BLaER1 treated with 17β-estradiol and CSF1 and Interleukin-3, amounts not matched to agents 10 nM and 100 nM (cell line): ENCODE measurements around the gene FGFBP2.
"Not testable (repeated sequence)": the region's sequence is repeated elsewhere in the genome, so short reads cannot be mapped to it uniquely, and the experiment has no call there.

ENCODE experiments used
- H3K27ac ChIP-seq, 11 experiments: shearing (Covaris generic); formaldehyde crosslinking; 2 replicates each; pipeline ENCODE4 v1.8.1; 2022
- H3K27me3 ChIP-seq, 11 experiments: shearing (Covaris generic); formaldehyde crosslinking; 2 replicates each; pipeline ENCODE4 v1.8.1; 2022
- H3K36me3 ChIP-seq, 11 experiments: shearing (Covaris generic); formaldehyde crosslinking; 2 replicates each; pipeline ENCODE4 v1.8.1; 2022
- H3K4me1 ChIP-seq, 10 experiments: shearing (Covaris generic); formaldehyde crosslinking; 2 replicates each; pipeline ENCODE4 v1.8.1; 2022
- H3K4me2 ChIP-seq, 11 experiments: shearing (Covaris generic); formaldehyde crosslinking; 2 replicates each; pipeline ENCODE4 v1.8.1; 2022
- H3K4me3 ChIP-seq, 10 experiments: shearing (Covaris generic); formaldehyde crosslinking; 2 replicates each; pipeline ENCODE4 v1.8.1; 2022
- H3K9ac ChIP-seq, 11 experiments: shearing (Covaris generic); formaldehyde crosslinking; 2 replicates each; pipeline ENCODE4 v1.8.1; 2022
- H3K9me3 ChIP-seq, 11 experiments: shearing (Covaris generic); formaldehyde crosslinking; replicated peaks in 1 of 11; 2 replicates each; pipeline ENCODE4 v1.8.1; 2022
- H4K20me1 ChIP-seq, 11 experiments: shearing (Covaris generic); formaldehyde crosslinking; 2 replicates each; pipeline ENCODE4 v1.8.1; 2022
- Cebpa-rat ChIP-seq, 11 experiments: shearing (Covaris generic); IDR thresholded peaks; 2 replicates each; pipeline ENCODE4 v1.8.1; 2022

The FGFBP2 gene

DNA sequence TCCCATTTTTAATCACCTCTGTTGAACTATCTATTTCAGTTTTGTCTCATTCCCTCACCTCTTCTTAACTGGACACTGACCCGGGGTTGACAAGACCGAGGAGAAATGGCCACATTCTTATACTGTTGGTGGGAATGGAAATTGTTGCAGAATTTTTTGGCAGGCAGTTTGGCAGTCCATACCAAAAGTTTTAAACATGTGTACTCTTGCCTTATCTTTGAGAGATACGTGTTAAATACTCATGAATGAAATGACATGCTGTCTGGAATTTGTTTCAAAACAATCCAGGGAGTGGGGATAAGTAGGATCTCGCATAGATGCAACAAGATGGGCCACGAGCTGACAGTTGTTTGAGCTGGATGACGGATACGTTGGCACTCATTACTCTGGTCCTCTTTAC lies 36.5 kb downstream of the FGFBP2 start:
- TF ChIP-seq Cebpa-rat (IDR thresholded peaks at IDR 0.05) = no peak
- no peak overlapping the region for H3K4me3 ChIP-seq
- H3K27ac ChIP-seq = no peak overlapping the region

DNA sequence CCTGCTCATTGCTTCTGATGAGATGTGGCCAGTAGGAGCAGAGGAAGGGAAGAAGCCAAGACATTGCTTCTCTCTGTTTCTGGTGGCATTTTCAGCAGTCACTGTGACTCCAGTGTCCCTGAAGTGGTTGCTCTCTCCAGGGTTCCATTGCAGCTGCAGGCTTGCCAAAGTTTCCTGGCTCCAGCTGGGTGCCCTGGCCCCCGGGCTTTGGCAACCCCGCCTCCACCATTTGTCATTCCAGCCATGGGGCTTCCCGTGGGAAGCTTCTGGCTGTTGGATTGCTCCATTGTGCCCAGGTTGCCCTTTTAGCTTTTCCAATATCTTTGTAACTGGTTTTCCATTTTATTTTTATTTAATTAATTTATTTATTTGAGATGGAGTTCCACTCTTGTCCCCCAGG lies 37.1 kb downstream of the FGFBP2 start:
- no peaks in the 10 kb centered on the region for H4K20me1 ChIP-seq
- H3K27ac ChIP-seq = no peak overlapping the region
- no peak overlapping the region for H3K9ac ChIP-seq
- no peaks in the 10 kb centered on the region for H3K36me3 ChIP-seq
- no peak overlapping the region for H3K4me3 ChIP-seq
- no peak overlapping the region for H3K4me2 ChIP-seq
- TF ChIP-seq Cebpa-rat (IDR thresholded peaks at IDR 0.05) = no peak
- H3K9me3 ChIP-seq = peaks cover 0 to 6% (median 0%) of the 10 kb centered on the region in 11 experiments; a peak in 1 of 22 replicates
- peaks cover 12 to 31% (median 25%) of the 10 kb centered on the region in 10 experiments for H3K4me1 ChIP-seq
- H3K27me3 ChIP-seq = no peaks in the 10 kb centered on the region

More for the DNA sequence above, 36.5 kb downstream of the FGFBP2 start:
- no peaks in the 10 kb centered on the region for H3K27me3 ChIP-seq
- no peak overlapping the region for H3K9ac ChIP-seq
- H3K9me3 ChIP-seq = peaks cover 0 to 7% (median 1%) of the 10 kb centered on the region in 11 experiments; a peak in 17 of 22 replicates
- no peak overlapping the region for H3K4me2 ChIP-seq
- peaks cover 12 to 38% (median 32%) of the 10 kb centered on the region in 10 experiments for H3K4me1 ChIP-seq
- H3K36me3 ChIP-seq = no peaks in the 10 kb centered on the region
- no peaks in the 10 kb centered on the region for H4K20me1 ChIP-seq

GRCh38 chr4:15921592-15921932 lies 41.4 kb downstream of the FGFBP2 start:
- Histone ChIP-seq H3K27me3 (no peaks in the 10 kb centered on the region), H4K20me1 (no peaks in the 10 kb centered on the region), H3K4me2 (no peak overlapping the region), H3K4me1 (no peaks in the 10 kb centered on the region), H3K36me3 (no peaks in the 10 kb centered on the region), H3K9me3 (peaks cover 3 to 9% (median 4%) of the 10 kb centered on the region in 11 experiments; a peak in 20 of 22 replicates), H3K4me3 (no peak overlapping the region), H3K27ac (no peak overlapping the region), H3K9ac (no peak overlapping the region)
- no peak for TF ChIP-seq Cebpa-rat (IDR thresholded peaks at IDR 0.05)

DNA sequence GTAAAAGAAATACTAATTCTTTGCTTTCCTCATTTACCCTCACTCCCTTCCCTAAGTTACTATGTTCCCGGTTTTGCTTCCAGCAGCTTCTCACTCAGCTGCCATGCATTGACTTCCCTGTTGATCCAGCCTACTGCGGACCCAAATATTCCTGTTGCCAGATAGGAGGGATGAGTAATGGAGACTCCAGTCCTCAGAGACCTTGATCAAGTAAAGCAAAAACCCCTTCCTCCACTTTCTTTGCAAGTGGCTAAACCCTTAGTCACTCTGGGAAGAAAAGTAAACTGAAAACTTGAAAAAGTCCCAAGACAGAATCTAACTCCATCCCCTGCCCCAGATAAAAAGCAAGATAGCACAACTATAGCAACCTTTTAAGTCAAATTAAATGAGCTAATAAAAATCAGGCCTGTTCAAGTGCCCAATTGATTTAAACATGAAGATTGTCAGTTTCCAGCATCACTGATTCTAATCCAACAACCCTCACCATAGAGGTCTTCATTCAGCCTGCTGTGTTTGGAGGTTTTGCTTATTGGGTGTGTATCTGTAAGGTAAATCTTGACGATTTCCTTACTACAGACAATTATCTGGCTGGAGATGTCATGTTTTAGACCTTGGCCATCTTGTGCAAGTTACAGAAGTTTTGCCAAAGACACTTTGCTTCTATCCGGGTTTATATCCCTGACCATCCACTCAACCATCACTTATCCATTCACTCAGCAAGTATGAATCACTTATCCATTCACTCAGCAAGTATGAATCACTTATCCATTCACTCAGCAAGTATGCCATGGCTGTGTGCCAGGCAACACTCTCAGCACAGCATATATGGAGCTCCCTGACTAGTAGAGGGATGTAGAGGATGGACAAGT lies 42.0 kb downstream of the FGFBP2 start:
- no peak for TF ChIP-seq Cebpa-rat (IDR thresholded peaks at IDR 0.05)
- Histone ChIP-seq H3K27me3 (no peaks in the 10 kb centered on the region), H3K4me3 (no peak overlapping the region), H3K9me3 (peaks cover 9 to 15% (median 10%) of the 10 kb centered on the region in 11 experiments), H3K36me3 (no peaks in the 10 kb centered on the region), H4K20me1 (no peaks in the 10 kb centered on the region), H3K27ac (no peak overlapping the region), H3K4me1 (no peaks in the 10 kb centered on the region), H3K4me2 (no peak overlapping the region), H3K9ac (no peak overlapping the region)

DNA sequence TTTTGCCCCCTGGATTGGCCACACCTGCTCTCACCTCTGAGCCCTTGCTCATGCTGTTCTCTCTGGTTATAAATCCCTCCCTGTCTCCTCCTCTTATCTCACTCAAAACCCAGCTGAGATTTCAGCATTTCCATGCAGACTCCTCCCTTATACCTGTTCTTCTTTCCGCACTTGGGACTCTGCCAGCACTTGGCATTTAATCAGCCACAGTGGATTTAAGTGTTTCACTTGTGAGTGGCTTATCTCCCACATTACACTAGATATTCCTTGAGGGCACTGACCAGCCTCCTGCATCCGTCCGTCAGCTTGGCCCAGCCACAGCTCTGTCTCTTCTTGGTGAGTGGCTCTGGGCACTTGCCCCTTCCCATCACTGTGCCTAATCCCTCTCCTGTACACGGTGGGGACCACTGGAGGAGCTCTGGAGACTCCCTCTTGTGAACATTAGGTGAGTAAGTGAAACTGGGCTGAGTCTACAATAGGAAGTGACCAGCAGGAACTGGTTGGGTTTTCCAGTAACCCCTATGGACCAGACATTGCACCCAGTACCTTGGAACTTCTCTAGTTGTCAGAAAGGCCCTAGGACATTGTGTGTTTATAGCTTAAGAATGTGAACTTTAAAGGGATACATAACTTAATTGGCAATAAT lies 44.4 kb downstream of the FGFBP2 start:
- Histone ChIP-seq H3K27ac (no peak overlapping the region), H3K36me3 (peaks cover 0 to 2% (median 0%) of the 10 kb centered on the region in 11 experiments; a peak in 1 of 22 replicates), H3K9ac (no peak overlapping the region), H4K20me1 (no peaks in the 10 kb centered on the region), H3K4me1 (peaks cover 0 to 2% (median under 1%) of the 10 kb centered on the region in 10 experiments; a peak in 7 of 20 replicates), H3K9me3 (peaks cover 17 to 27% (median 24%) of the 10 kb centered on the region in 11 experiments), H3K27me3 (no peaks in the 10 kb centered on the region), H3K4me3 (no peak overlapping the region), H3K4me2 (no peak overlapping the region)
- TF ChIP-seq Cebpa-rat (IDR thresholded peaks at IDR 0.05) = no peak

- no peak overlapping the region for H3K4me2 ChIP-seq
- no peak overlapping the region for H3K4me3 ChIP-seq
- peaks cover 0 to 2% (median 0%) of the 10 kb centered on the region in 11 experiments; a peak in 1 of 22 replicates for H3K36me3 ChIP-seq
- peaks cover 3 to 15% (median 13%) of the 10 kb centered on the region in 10 experiments; a peak in 18 of 20 replicates for H3K4me1 ChIP-seq
- H3K9ac ChIP-seq = no peak overlapping the region
- H3K27ac ChIP-seq = no peak overlapping the region
- no peak for TF ChIP-seq Cebpa-rat (IDR thresholded peaks at IDR 0.05)
- H3K27me3 ChIP-seq = no peaks in the 10 kb centered on the region
- no peaks in the 10 kb centered on the region for H4K20me1 ChIP-seq
- H3K9me3 ChIP-seq = peaks cover 17 to 27% (median 24%) of the 10 kb centered on the region in 11 experiments
Observed at GRCh38 chr4:15917297-15917696, 45.7 kb downstream of the FGFBP2 start.

GRCh38 chr4:15916358-15916757 lies 46.6 kb downstream of the FGFBP2 start:
- not testable (repeated sequence) for H3K4me2 ChIP-seq, H3K4me3 ChIP-seq, H4K20me1 ChIP-seq, H3K27me3 ChIP-seq, H3K36me3 ChIP-seq, H3K9ac ChIP-seq, H3K27ac ChIP-seq
- H3K9me3 ChIP-seq = peaks cover 17 to 27% (median 24%) of the 10 kb centered on the region in 11 experiments
- H3K4me1 ChIP-seq = peaks cover 9 to 25% (median 22%) of the 10 kb centered on the region in 10 experiments; a peak in 18 of 20 replicates

- no peak overlapping the region for H3K27ac ChIP-seq
- no peak overlapping the region for H3K4me2 ChIP-seq
- peaks cover 0 to 2% (median 0%) of the 10 kb centered on the region in 11 experiments; a peak in 1 of 22 replicates for H3K36me3 ChIP-seq
- H3K9me3 ChIP-seq = peaks cover 17 to 27% (median 24%) of the 10 kb centered on the region in 11 experiments
- TF ChIP-seq Cebpa-rat (IDR thresholded peaks at IDR 0.05) = no peak
- H3K27me3 ChIP-seq = no peaks in the 10 kb centered on the region
- H3K9ac ChIP-seq = no peak overlapping the region
- peaks cover 9 to 33% (median 28%) of the 10 kb centered on the region in 10 experiments; a peak in 18 of 20 replicates for H3K4me1 ChIP-seq
- H3K4me3 ChIP-seq = no peak overlapping the region
- H4K20me1 ChIP-seq = no peaks in the 10 kb centered on the region
Observed at GRCh38 chr4:15914736-15915135, 48.2 kb downstream of the FGFBP2 start.

- no peak overlapping the region for H3K9ac ChIP-seq
- H3K27ac ChIP-seq = no peak overlapping the region
- no peak overlapping the region for H3K4me3 ChIP-seq
- peaks cover 0 to 2% (median 0%) of the 10 kb centered on the region in 11 experiments; a peak in 1 of 22 replicates for H3K36me3 ChIP-seq
- H4K20me1 ChIP-seq = no peaks in the 10 kb centered on the region
- peaks cover 9 to 33% (median 28%) of the 10 kb centered on the region in 10 experiments; a peak in 18 of 20 replicates for H3K4me1 ChIP-seq
- H3K27me3 ChIP-seq = no peaks in the 10 kb centered on the region
- no peak for TF ChIP-seq Cebpa-rat (IDR thresholded peaks at IDR 0.05)
- peaks cover 17 to 27% (median 24%) of the 10 kb centered on the region in 11 experiments for H3K9me3 ChIP-seq
- H3K4me2 ChIP-seq = no peak overlapping the region
Observed at GRCh38 chr4:15914291-15914690, 48.7 kb downstream of the FGFBP2 start.
